ENCODE measurements around the gene ECI1. TPM values are rescaled to one million over a fixed set of nuclear protein-coding genes. Genes with fewer than 3 reads are reported as not detected.

ECI1 gene, protein sequence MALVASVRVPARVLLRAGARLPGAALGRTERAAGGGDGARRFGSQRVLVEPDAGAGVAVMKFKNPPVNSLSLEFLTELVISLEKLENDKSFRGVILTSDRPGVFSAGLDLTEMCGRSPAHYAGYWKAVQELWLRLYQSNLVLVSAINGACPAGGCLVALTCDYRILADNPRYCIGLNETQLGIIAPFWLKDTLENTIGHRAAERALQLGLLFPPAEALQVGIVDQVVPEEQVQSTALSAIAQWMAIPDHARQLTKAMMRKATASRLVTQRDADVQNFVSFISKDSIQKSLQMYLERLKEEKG
- total RNA-seq = 100 to 1,000 TPM in 2 of 4 donors, 10 to 100 TPM in 2; 60.2 to 114 (median 95.6) TPM

DNA sequence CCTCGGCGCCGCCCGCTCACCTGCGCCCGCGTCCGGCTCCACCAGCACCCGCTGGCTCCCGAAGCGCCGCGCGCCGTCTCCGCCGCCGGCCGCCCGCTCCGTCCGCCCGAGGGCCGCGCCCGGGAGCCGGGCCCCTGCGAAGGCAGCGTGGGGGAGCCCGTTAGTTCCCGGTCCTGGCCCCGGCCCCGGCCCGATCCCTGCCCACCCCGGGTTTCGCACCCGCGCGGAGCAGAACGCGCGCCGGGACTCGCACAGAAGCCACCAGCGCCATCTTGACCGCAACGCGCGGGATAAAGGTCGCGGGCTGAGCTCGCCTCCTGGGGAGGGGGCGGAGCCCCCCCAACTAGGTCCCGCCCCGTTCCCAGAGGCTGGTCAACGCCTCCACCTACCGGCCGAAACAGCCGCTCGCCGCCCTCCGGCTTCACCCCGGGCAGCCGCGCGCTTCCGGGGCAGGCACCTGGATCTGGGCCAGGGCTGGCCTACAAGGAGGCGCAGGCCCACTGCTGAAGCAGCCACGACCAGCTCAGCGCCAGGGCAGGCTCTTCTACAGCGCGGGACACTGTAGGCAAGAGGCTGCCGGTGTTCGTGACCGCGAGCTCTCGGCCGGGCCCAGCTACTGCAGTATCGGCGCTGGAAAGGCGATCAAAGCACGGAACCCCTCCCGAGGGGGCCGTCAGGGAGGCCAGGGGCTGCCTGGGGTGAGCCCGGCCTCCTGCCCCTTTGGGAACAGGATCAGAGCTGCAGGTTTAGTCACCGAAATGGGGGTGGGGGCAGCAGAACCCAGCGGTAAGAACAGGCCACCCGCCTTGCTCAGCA, at the start of gene ECI1:
Gene ECI1 (minus strand): TSS at position 292 of the 816 bp plus-strand sequence. CDS start 21 bp downstream, at position 271.
- Histone ChIP-seq H3K9me3 (no peaks in the 10 kb centered on the region), H3K27ac (peak within 1 kb of the TSS; percentile 88 to 98 (median 91)), H3K27me3 (no peaks in the 10 kb centered on the region), H3K4me3 (peak within 1 kb of the TSS; percentile 60 to 91 (median 78)), H3K36me3 (peaks cover 0 to 62% (median 0%) of the 10 kb centered on the region in 3 donors), H3K4me1 (peaks cover 0 to 17% (median 11%) of the 10 kb centered on the region in 4 donors)
- TF ChIP-seq POLR2A (IDR thresholded peaks at IDR 0.05) (peak; percentile 89 to 91), CTCF (IDR thresholded peaks at IDR 0.05) (peak; percentile 69 to 93 (median 82))
- peak; percentile 92 to 98 (median 98) for DNase-seq

GRCh38 chr16:2299915-2300192, 48.5 kb upstream of the ECI1 start:
- no peak overlapping the region for H3K4me3 ChIP-seq
- H3K27ac ChIP-seq = no peak overlapping the region
- no peak for DNase-seq
- H3K9me3 ChIP-seq = no peaks in the 10 kb centered on the region
- no peaks in the 10 kb centered on the region for H3K27me3 ChIP-seq
- H3K4me1 ChIP-seq = no peaks in the 10 kb centered on the region
- no peak for TF ChIP-seq POLR2A (IDR thresholded peaks at IDR 0.05)
- no peak for TF ChIP-seq CTCF (IDR thresholded peaks at IDR 0.05)
- no peaks in the 10 kb centered on the region for H3K36me3 ChIP-seq

GRCh38 chr16:2299121-2299914, 47.9 kb upstream of the ECI1 start:
- TF ChIP-seq CTCF (IDR thresholded peaks at IDR 0.05) (no peak), POLR2A (IDR thresholded peaks at IDR 0.05) (no peak)
- DNase-seq = no peak
- no peak overlapping the region for H3K4me3 ChIP-seq

GRCh38 chr16:2298621-2299020, 47.2 kb upstream of the ECI1 start:
- Histone ChIP-seq H3K27me3 (no peaks in the 10 kb centered on the region), H3K27ac (no peak overlapping the region), H3K36me3 (no peaks in the 10 kb centered on the region), H3K4me1 (no peaks in the 10 kb centered on the region), H3K4me3 (no peak overlapping the region), H3K9me3 (no peaks in the 10 kb centered on the region)
- DNase-seq = no peak
- TF ChIP-seq POLR2A (IDR thresholded peaks at IDR 0.05) (no peak), CTCF (IDR thresholded peaks at IDR 0.05) (no peak)

More at GRCh38 chr16:2299121-2299914, 47.9 kb upstream of the ECI1 start:
- Histone ChIP-seq H3K27ac (no peak overlapping the region), H3K27me3 (no peaks in the 10 kb centered on the region), H3K9me3 (no peaks in the 10 kb centered on the region), H3K36me3 (no peaks in the 10 kb centered on the region), H3K4me1 (no peaks in the 10 kb centered on the region)

DNA sequence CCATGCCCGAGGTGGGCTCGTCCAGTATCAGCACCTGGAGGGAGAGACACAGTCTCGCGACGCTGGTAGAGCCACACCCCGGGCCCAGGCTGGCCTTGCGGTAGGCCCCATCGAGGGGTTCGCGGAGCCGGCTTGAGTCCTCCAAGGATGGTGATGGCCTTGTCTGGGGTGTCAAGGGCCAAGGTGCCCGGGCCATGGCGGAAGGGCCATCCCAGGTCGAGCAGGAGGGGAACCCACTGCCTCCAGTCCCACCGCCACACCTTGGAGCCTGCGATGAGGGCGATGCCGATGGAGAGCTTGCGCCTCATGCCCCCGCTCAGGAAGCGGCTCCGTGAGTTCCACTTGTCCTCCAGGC, 46.1 kb upstream of the ECI1 start:
- no peak overlapping the region for H3K27ac ChIP-seq
- no peaks in the 10 kb centered on the region for H3K36me3 ChIP-seq
- H3K9me3 ChIP-seq = no peaks in the 10 kb centered on the region
- H3K4me1 ChIP-seq = no peaks in the 10 kb centered on the region
- no peak for DNase-seq
- H3K27me3 ChIP-seq = no peaks in the 10 kb centered on the region
- no peak overlapping the region for H3K4me3 ChIP-seq
- no peak for TF ChIP-seq POLR2A (IDR thresholded peaks at IDR 0.05)
- no peak for TF ChIP-seq CTCF (IDR thresholded peaks at IDR 0.05)
